Right lung (tissue), 5 donors: ENCODE data around the gene KANK4. TPM values are rescaled to one million over a fixed set of nuclear protein-coding genes. Genes with fewer than 3 reads are reported as not detected.

Source experiments
- DNase-seq, 2 donors: peaks; one replicate each; pipeline ENCODE4 v3.0.0-alpha.2; 2013
- polyA plus RNA-seq, 5 donors: library from polyadenylated mRNA; unstranded; fragments of 120-200 nt; gene quantifications; one replicate each; pipeline versions ENCODE4 v1.2.1 to v1.2.3, GENCODE V29; 2013; ENCODE audit warnings: inconsistent platforms in 1 of 5, low replicate concordance in 1 of 5; ENCODE audit not compliant: insufficient read length in 5 of 5, insufficient read depth in 1 of 5

Gene KANK4
- polyA plus RNA-seq, 5 donors, result 9.2 to 14.2 (median 10.9) TPM

GRCh38 chr1:62307446-62307845 lies 11.8 kb downstream of the KANK4 start:
- no peak for DNase-seq

GRCh38 chr1:62306065-62306464 lies 13.2 kb downstream of the KANK4 start:
- no peak for DNase-seq

- DNase-seq, result no peak
These were observed 14.3 kb downstream of the KANK4 start for GRCh38 chr1:62304975-62305374.

GRCh38 chr1:62304515-62304914 lies 14.7 kb downstream of the KANK4 start:
- DNase-seq, result no peak

GRCh38 chr1:62301726-62302390 lies 17.4 kb downstream of the KANK4 start:
- no peak for DNase-seq

GRCh38 chr1:62299426-62300200 lies 19.6 kb downstream of the KANK4 start:
- DNase-seq, result no peak

GRCh38 chr1:62295921-62296491 lies 23.2 kb downstream of the KANK4 start:
- no peak for DNase-seq

GRCh38 chr1:62294261-62294660 lies 25.0 kb downstream of the KANK4 start:
- DNase-seq, result no peak

- no peak for DNase-seq
These were observed 30.6 kb downstream of the KANK4 start for GRCh38 chr1:62288662-62289061.

- DNase-seq, result no peak
These were observed 31.0 kb downstream of the KANK4 start for GRCh38 chr1:62288224-62288623.

- no peak for DNase-seq
These were observed 32.4 kb downstream of the KANK4 start for GRCh38 chr1:62286786-62287224.

GRCh38 chr1:62285984-62286785 lies 33.0 kb downstream of the KANK4 start:
- no peak for DNase-seq

- no peak for DNase-seq
These were observed 33.8 kb downstream of the KANK4 start for GRCh38 chr1:62285440-62285839.

- no peak for DNase-seq
These were observed 35.2 kb downstream of the KANK4 start for GRCh38 chr1:62283986-62284385.

- DNase-seq, result no peak
These were observed 36.1 kb downstream of the KANK4 start for GRCh38 chr1:62282909-62283755.

- DNase-seq, result no peak
These were observed 37.2 kb downstream of the KANK4 start for GRCh38 chr1:62281922-62282555.

GRCh38 chr1:62280960-62281465 lies 38.2 kb downstream of the KANK4 start:
- no peak for DNase-seq

GRCh38 chr1:62280150-62280549 lies 39.1 kb downstream of the KANK4 start:
- no peak for DNase-seq

- no peak for DNase-seq
These were observed 42.4 kb downstream of the KANK4 start for GRCh38 chr1:62276791-62277190.
